WTC11 (cell line): Measurements from ENCODE around the gene KANSL3.

ENCODE experiments used
- SMAD4 ChIP-seq: sonication (generic); formaldehyde crosslinking; IDR thresholded peaks from 2 replicates; pipeline ENCODE4 v1.8.0; 2022; ENCODE audit warnings: mild to moderate bottlenecking, missing genetic modification reagents
- ZNF121 ChIP-seq: sonication (generic); formaldehyde crosslinking; IDR thresholded peaks from 2 replicates; pipeline ENCODE4 v1.8.0; 2023; ENCODE audit warnings: missing genetic modification reagents
- ZNF317 ChIP-seq: sonication (generic); formaldehyde crosslinking; IDR thresholded peaks from 2 replicates; pipeline ENCODE4 v1.8.1; 2023; ENCODE audit warnings: low read depth, mild to moderate bottlenecking, moderate library complexity, missing genetic modification reagents, borderline replicate concordance
- TF ChIP-seq, protein P1 (sequence below): sonication (generic); formaldehyde crosslinking; IDR thresholded peaks from 2 replicates; pipeline ENCODE4 v1.8.1; 2023; ENCODE audit warnings: mild to moderate bottlenecking, missing genetic modification reagents, moderate library complexity
- TF ChIP-seq, protein P2 (sequence below): fragments of 200-600 bp; IDR thresholded peaks from 2 replicates; pipeline ENCODE4 v1.8.0; 2022; ENCODE audit warnings: antibody characterized with exemption
- TF ChIP-seq, protein P3 (sequence below): sonication (generic); formaldehyde crosslinking; conservative IDR thresholded peaks from 2 replicates; pipeline ENCODE4 v1.8.1; 2022; ENCODE audit warnings: mild to moderate bottlenecking, missing genetic modification reagents
- TF ChIP-seq, protein P4 (sequence below): sonication (generic); formaldehyde crosslinking; IDR thresholded peaks from 2 replicates; pipeline ENCODE4 v1.8.0; 2022; ENCODE audit warnings: mild to moderate bottlenecking, missing genetic modification reagents
- TF ChIP-seq, protein P5 (sequence below): sonication (generic); formaldehyde crosslinking; IDR thresholded peaks from 2 replicates; pipeline ENCODE4 v1.8.1; 2022; ENCODE audit warnings: low read depth, mild to moderate bottlenecking, moderate library complexity, missing genetic modification reagents, borderline replicate concordance

DNA sequence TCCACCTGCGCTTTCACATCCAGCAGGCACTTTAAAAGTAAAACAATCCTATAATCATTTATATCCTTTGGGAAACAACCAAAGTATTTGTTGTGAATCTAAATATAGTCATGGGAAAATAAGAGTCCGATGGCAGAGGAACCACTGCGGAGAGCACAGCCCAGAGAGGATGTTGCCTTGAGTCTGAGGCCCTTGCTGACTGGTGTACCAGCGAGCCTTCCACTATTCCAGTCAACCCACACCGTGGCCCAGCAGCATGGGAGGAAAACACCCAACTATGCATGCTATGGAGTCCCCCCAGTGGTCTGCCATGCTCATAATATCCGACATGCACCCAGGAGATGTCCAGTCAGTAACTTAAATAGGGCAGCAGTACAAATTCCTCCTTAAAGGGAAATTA lies 21.6 kb downstream of the KANSL3 start:
- TF ChIP-seq SMAD4 (CRISPR knock-in tag) (no peak), ZNF317 (CRISPR knock-in tag) (no peak), ZNF121 (no peak)
- TF ChIP-seq, protein P1, sequence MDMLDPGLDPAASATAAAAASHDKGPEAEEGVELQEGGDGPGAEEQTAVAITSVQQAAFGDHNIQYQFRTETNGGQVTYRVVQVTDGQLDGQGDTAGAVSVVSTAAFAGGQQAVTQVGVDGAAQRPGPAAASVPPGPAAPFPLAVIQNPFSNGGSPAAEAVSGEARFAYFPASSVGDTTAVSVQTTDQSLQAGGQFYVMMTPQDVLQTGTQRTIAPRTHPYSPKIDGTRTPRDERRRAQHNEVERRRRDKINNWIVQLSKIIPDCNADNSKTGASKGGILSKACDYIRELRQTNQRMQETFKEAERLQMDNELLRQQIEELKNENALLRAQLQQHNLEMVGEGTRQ (CRISPR knock-in tag), result no peak
- TF ChIP-seq, protein P2, sequence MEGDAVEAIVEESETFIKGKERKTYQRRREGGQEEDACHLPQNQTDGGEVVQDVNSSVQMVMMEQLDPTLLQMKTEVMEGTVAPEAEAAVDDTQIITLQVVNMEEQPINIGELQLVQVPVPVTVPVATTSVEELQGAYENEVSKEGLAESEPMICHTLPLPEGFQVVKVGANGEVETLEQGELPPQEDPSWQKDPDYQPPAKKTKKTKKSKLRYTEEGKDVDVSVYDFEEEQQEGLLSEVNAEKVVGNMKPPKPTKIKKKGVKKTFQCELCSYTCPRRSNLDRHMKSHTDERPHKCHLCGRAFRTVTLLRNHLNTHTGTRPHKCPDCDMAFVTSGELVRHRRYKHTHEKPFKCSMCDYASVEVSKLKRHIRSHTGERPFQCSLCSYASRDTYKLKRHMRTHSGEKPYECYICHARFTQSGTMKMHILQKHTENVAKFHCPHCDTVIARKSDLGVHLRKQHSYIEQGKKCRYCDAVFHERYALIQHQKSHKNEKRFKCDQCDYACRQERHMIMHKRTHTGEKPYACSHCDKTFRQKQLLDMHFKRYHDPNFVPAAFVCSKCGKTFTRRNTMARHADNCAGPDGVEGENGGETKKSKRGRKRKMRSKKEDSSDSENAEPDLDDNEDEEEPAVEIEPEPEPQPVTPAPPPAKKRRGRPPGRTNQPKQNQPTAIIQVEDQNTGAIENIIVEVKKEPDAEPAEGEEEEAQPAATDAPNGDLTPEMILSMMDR, result no peak
- TF ChIP-seq, protein P3, sequence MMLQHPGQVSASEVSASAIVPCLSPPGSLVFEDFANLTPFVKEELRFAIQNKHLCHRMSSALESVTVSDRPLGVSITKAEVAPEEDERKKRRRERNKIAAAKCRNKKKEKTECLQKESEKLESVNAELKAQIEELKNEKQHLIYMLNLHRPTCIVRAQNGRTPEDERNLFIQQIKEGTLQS (CRISPR knock-in tag), result no peak
- TF ChIP-seq, protein P4, sequence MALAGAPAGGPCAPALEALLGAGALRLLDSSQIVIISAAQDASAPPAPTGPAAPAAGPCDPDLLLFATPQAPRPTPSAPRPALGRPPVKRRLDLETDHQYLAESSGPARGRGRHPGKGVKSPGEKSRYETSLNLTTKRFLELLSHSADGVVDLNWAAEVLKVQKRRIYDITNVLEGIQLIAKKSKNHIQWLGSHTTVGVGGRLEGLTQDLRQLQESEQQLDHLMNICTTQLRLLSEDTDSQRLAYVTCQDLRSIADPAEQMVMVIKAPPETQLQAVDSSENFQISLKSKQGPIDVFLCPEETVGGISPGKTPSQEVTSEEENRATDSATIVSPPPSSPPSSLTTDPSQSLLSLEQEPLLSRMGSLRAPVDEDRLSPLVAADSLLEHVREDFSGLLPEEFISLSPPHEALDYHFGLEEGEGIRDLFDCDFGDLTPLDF (CRISPR knock-in tag), result no peak
- TF ChIP-seq, protein P5, sequence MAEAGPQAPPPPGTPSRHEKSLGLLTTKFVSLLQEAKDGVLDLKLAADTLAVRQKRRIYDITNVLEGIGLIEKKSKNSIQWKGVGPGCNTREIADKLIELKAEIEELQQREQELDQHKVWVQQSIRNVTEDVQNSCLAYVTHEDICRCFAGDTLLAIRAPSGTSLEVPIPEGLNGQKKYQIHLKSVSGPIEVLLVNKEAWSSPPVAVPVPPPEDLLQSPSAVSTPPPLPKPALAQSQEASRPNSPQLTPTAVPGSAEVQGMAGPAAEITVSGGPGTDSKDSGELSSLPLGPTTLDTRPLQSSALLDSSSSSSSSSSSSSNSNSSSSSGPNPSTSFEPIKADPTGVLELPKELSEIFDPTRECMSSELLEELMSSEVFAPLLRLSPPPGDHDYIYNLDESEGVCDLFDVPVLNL (CRISPR knock-in tag), result no peak
